ENCODE data around the gene ADGRL3.

DNA sequence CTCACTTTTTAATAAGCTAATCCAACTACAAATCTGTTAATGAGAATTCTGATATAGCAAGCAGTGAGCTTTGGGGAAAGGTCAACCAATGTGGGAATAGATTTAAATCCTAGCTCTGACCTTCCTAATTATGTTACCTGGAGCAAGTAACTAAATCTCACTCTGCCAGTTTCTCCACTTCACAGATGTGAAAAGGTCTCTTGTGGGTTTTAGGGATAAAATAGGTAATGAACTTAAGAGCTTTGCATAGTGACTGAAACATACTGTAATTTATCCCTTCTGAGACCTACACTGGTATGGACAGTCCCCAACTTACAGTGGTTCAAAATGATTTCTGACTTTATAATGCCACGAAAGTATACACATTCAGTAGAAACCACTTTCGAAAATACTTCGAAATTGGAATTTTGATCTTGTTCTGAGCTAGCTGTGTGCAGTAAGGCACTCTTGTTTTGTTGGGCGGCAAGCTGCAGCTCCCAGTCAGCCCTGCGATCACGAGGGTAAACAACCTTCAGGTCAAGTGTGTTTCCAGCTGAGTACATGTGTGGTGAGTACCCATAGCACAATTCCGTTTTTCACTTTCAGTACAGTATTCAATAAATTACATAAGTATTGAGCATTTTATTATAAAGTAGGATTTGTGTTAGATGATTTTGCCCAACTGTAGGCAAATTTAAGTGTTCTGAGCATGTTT lies 93.7 kb downstream of the ADGRL3 start:
- TF ChIP-seq, protein P1, sequence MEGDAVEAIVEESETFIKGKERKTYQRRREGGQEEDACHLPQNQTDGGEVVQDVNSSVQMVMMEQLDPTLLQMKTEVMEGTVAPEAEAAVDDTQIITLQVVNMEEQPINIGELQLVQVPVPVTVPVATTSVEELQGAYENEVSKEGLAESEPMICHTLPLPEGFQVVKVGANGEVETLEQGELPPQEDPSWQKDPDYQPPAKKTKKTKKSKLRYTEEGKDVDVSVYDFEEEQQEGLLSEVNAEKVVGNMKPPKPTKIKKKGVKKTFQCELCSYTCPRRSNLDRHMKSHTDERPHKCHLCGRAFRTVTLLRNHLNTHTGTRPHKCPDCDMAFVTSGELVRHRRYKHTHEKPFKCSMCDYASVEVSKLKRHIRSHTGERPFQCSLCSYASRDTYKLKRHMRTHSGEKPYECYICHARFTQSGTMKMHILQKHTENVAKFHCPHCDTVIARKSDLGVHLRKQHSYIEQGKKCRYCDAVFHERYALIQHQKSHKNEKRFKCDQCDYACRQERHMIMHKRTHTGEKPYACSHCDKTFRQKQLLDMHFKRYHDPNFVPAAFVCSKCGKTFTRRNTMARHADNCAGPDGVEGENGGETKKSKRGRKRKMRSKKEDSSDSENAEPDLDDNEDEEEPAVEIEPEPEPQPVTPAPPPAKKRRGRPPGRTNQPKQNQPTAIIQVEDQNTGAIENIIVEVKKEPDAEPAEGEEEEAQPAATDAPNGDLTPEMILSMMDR (conservative IDR thresholded peaks at IDR 0.05; ENCODE audit: low read length): no peak
- TF ChIP-seq EZH2phosphoT487 (IDR thresholded peaks at IDR 0.05; ENCODE audit: borderline replicate concordance, low read depth, low read length): no peak

All from OCI-LY7 (cell line).